ENCODE data around the gene IGF2BP2. TPM values are rescaled to one million over a fixed set of nuclear protein-coding genes. Genes with fewer than 3 reads are reported as not detected.

IGF2BP2 gene
- total and polyA plus RNA-seq, 2 of the 8 experiments (the other 6 are each of a cell fraction or from before 2014, with no cell fraction given): 7.4 to 121 TPM

- TF ChIP-seq CHD7 (IDR thresholded peaks at IDR 0.05; ENCODE audit: insufficient replicate concordance, low read length) (no peak), SP1 (IDR thresholded peaks at IDR 0.05; ENCODE audit: low read depth, low read length) (no peak), SAP30 (IDR thresholded peaks at IDR 0.05; ENCODE audit: insufficient read depth, insufficient replicate concordance, low read length) (no peak), SRF (IDR thresholded peaks at IDR 0.05; ENCODE audit: low read depth, low read length) (no peak), SP4 (IDR thresholded peaks at IDR 0.05; ENCODE audit: low read length) (no peak), CHD1 (IDR thresholded peaks at IDR 0.05; ENCODE audit: low read depth, low read length) (no peak), MAFK (IDR thresholded peaks at IDR 0.05; ENCODE audit: low read depth, low read length) (no peak), CBX5 (IDR thresholded peaks at IDR 0.05; ENCODE audit: low read depth, low read length) (no peak), POLR2A (IDR thresholded peaks at IDR 0.05; ENCODE audit: control extremely low read depth in 1 of 2, low read depth in 2 of 2, low read length in 2 of 2) (no peak), USF2 (IDR thresholded peaks at IDR 0.05; ENCODE audit: low read length) (no peak)
Measured at GRCh38 chr3:185716436-185717108, 108.3 kb downstream of the IGF2BP2 start (continued).

All from H1 (cell line).